GM19238 (cell line): ENCODE results near the gene PMIS2.

Experiments
- DNase-seq: peaks from one replicate; pipeline ENCODE4 v3.0.0; 2011; ENCODE audit warnings: low spot score; ENCODE audit not compliant: insufficient read length

PMIS2 gene

DNA sequence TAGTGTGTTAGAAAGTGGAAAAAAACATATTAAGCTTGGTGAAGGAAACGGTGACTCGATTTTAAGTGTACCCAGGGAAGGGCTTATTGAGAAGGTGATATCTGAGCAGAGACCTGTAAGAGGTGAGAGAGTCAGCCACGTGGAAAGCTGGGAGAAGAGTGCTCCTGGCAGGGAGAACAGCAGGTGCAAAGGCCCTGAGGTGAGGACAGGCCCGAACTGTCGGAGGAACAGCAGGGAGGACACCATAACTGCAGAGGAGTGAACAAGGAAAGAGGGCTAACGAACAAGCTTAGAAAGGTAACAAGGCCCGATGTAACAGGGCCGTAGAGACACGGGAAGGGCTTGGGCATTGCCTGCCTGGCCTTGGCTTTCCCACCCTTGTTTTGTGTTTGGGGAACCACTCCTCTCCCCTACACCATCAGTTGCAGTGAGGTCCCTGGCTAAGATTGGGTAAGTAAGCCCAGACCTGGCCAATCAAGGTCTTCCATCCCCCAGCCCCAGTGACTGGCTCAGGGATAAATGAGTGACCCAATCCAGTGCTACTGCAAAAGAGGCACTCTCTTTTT lies 29.9 kb upstream of the PMIS2 start:
- DNase-seq = no peak

DNA sequence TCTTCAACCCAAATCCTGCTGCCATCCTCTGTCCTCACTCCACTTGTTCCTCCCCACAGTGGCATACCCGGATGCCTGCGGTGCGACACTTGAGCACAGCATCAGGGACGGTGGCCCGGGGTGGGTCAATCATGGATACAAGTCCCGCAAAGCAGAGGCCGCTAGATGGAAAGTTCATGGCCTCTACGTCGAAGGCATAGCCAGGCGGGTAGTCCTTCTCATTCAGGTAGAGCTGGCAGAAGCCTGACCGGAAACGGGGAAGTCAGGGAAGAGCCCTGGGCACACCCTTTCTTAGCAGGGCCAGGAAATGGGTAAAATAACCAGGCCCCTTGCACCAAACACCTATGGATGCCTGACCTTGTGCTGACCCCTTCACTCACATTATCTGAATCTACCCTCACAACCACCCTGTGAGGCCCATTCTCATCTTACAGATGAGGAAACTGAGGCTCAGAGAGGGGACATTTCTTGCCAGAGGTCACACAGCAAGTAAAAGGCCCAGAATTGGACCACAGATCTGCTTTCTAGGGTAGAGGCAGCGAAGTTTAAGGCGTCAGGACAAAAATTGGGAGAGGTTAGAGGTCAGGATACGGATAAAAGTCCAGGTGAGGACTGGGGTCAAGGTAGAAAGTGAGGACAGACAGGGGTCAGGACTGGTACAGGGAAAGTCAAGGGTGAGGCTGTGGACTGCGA lies 29.0 kb upstream of the PMIS2 start:
- no peak for DNase-seq

DNA sequence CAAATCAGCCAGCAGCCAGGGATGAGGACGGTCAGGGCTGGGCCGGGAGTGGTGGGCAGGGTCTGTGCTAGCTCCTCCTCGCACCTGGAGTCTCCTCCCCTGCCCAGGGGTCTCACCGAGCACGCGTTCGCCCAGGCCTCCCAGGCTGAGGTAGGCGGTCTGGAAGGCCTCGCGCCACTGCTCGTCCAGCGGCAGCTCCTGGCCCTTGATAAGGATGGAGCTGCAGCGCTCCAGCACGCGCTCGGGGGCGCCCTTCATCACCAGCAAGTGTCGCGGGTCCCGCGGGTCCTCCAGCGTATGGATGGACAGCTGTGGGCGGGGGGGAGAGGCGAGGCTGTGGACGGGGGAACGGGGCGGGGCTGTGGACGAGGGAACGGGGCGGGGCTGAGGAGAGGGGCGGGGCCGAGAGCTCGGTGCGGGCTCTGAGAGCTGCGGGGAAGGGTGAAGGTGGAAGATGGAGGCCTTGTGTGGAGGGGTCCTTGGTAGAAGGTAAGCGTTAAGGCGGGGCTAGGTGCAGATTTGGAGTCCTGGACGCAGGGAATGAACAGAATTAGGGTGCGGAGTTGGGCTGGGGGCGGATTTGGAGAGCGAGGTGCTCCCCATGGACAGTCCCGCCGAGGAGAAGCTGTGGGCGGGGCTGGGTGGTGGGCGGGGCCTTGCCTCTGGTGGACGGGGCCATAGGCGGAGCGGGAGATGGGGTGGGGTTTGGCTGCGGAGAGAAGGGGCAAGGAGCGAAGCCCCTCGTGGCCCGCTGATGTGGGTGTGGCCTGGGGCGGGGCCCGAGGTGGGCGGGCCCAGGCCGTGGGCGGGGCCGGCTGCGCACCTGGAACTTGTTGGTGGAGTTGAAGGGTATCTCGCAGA lies 28.2 kb upstream of the PMIS2 start:
- peak; percentile 44 for DNase-seq

DNA sequence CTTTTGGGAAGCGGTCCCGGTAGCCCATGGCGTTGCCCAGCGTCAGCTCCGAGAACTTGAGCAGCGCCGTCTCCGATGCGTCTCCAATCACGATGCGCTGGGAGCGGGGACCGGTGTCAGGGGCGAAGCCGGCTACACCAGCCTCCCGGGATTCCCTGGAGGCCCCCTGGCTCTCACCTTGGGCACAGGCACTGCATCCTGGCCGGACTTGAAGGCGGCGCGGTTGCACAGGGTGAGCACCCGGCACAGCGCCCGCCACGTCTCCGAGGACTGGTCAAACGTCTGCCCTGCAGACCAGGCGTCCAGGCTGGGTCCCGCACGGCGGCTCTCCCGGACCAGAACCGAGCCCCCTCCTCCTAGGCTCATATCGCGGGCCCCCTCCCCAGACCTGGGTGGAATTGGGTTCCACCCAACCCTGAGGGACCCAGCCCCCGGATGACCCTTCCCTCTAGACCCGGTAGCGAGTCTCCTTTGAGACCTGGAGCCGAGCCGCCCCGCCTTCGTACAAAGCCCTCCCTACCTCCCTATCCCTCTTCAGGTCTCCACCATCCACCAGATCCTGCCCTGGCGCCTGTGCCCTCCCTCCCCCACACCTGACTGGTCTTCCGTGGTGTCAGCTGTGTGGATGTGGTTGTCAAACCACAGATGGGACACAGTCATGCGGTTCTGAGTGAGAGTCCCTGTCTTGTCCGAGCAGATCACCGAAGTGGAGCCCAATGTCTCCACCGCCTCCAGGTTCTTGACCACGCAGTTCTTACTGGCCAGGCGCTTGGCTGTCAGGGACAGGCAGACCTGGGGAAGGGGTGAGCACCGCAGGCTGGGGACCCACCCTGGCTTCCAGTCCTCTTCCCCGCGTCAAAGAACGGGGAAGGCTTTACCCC lies 27.3 kb upstream of the PMIS2 start:
- no peak for DNase-seq

DNA sequence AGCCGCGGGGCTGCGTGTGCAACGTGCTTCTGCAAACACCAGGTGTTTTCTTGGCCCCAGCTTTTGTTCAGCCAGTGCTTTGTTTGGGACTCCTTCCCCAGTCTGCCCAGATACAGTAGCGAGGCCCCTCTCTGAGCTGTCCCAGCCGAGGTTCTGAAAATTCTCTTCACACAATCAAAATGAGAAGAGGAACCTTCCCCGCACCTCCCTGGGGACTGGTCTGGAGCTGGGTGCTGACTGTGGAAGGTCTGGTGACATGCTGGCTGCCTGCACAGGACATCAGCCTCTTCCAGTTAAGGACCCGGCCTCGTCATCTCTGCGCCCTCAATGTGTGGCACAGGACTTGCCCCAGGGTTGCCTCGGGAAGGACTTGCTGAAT lies 26.7 kb upstream of the PMIS2 start:
- DNase-seq = peak; percentile 42

DNA sequence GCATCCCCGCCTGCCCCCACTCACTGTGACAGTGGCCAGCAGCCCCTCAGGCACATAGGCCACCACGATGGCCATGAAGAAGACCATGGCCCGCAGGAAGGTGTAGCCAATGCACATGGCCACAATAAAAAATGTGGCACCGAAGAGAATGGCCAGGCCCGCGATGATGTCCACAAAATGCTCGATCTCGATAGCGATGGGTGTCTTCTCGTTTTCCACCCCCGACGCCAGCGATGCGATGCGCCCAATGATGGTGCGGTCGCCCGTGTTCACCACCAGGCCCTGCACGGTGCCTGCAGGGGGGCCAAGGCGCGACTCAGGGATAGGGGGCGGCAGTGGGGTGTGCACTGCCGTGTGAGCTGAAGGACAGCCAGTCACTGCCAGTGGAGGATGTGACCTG lies 26.2 kb upstream of the PMIS2 start:
- no peak for DNase-seq

DNA sequence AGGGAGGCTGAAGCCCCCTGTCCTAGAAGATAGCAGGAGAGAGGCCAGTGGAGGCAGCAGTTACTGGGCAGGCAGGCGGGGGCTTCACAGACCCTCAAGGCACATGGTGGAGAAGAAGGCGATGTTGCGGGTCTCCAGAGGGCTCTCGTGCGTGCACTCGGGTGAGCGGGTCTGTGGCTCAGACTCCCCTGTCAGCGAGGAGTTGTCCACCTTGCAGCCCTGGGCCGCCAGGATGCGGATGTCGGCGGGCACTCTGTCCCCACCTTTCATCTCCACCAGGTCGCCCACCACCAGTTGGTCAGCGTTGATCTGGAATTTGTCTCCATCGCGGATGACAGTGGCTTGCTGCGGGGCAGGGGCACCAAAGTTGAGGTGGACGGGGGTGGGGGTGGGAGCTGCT lies 25.7 kb upstream of the PMIS2 start:
- DNase-seq = no peak

DNA sequence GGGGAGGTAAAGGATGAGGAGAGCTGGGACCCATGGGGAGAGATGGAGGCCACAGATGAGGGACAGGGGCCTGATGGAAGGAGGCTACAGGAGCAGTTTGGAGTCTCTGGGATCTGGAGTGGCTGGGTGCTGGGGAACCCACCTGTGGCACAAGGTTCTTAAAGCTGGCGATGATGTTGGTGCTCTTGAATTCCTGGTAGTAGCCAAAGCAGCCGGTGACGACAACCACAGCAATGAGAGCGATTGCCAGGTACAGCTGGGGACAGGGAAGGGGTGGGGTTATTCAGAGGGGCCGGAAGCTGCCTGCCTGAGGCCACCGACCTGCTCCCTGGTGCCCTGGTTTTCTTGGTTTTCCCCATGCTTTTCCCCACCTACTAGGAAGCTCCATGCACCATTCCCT lies 25.3 kb upstream of the PMIS2 start:
- DNase-seq = no peak

DNA sequence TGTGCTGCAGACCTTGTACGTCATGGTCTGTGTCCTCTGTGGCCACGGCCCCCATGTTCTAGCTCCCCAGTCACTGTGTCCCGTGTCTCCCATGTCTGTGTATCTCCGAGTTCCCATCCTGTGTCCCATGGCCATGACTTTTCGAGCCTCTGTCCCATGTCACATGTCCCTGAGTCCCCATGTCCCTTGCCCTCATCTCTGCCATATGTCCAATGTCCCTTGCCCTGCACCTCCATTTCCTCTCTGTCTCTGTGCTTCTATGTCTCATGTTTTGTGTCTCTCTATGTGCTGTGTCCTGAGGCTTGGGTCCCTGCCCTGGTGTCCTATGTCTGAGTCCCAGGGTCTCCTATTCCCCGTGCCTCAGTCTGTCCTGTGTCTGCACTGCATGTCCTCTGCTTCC lies 24.5 kb upstream of the PMIS2 start:
- DNase-seq = no peak

DNA sequence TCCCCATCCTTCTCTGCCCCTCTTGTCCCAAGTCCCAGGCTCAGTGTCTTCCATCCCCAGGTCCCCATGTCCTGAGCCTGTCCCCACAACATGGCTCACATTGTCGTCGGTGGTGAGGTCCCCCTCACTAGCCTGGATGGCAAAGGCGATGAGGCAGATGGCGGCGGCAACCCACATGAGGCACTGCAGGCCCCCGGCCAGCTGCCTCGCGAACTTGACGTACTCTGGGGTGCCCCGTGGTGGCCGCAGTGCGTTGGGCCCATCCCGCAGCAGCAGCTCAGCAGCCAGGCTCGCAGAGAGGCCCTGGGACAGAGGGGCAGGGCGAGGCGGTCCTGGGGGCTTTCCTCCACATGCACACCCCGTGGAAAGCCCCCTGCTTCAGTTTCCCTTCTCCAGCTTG lies 23.6 kb upstream of the PMIS2 start:
- no peak for DNase-seq

DNA sequence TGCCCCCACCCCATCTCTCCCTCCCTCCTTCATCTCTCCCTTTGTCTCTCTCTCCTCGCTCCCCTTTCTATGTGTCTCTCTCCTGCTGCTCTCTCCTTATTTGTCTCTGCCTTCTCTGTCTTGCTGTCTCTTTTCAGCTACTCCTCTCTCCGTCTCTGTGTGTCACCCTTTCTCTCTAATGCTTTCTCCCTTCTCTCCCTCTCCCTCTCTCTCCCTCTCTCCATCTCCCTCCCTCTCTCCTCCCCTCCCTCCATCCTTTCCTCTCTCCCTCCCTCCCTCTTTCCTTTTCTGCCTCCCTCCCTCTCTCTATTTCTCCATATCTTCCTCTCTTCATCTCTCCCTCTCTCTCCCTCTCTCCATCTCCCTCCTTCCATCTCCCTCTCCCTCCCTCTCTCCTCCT lies 23.2 kb upstream of the PMIS2 start:
- no peak for DNase-seq

DNA sequence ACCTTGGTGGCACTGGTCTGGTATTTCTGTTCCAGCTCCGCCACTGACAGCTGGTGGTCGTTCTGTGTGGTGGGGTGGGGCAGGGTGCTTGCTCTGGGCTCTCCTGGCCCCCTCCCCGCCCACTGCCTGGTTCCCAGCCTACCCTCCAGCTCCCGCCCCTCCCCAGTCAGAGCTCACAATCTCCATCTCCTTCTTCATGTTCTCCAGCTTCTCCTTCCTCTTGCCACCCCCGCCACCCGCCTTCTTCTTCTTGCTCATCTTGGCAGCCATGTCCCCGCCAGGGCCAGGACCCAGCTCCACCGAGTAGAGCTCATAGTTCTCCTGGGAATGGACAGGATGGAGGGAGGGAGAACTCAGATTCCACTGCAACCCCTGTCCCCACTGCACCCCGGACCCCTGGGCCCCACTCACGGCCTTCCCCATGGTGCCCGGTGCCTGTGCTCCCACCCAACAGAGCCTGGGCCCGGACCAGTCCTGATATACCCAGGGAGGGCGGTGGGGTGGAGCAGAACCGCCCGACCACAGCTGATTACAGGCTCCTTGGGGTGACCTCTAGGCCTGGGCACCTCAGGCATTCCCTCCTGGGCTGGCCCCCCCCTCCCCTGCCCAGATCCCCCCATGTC lies 22.7 kb upstream of the PMIS2 start, which contains the start of gene ATP4A:
Gene ATP4A, minus strand, starts transcription at position 452 of the 623 bp plus-strand sequence. Its CDS starts 29 bp downstream, at position 423.
- no peak for DNase-seq

DNA sequence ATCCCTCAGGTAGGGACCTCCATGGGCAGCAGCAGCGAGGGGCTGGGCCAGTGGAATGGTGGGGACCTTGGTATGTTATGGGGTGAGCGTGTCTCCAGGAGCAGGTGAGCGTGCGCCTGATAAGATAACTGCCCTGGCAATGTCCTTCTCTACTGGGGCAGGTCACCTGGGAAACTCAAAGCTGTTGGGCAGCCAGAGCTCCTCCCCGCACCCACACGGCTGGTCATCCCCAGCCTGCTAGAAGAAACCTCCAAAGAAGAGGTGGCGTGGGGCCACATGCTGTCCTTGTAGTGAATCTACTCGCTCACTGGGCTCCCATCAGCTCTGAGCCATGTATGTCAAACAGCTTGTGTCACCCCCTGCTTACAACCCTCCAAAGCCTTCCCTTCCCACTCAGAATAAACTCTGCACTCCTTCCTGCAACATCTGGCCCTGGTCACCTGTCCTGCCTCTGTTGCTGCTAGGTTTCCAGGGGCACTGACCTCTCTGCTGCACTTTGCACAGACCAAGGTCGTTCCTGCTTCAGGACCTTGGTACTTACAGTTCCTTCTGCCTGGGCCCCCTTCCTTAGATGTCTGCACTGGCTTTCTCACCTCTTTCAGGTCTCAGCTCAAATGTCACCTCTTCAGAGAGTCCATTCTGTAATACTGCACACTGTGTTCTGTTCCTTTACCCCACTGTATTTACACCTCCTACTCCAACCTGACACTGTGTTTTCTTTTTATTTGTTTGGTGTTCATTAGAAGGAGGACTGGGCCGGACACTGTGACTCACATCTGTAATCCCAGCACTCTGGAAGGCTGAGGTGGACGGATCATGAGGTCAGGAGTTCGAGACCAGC lies 20.7 kb upstream of the PMIS2 start:
- DNase-seq = no peak

DNA sequence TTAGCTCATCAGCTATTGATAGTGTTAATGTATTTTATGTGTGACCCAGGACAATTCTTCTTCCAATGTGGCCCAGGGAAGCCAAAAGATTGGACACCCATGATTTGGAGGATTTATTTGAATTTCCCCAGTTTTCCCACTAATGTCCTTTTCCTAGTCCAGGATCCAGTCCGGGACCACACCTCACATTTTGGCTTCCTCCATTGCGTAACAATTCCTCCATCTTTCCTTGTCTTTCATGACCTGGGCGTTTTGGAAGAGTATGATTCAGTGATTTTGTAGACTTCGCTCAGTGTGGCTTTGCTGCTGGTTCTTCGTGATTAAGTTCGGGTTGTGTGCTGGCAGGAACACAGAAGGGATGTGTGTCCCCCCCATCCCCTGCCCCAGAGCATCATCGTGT lies 19.2 kb upstream of the PMIS2 start:
- no peak for DNase-seq

DNA sequence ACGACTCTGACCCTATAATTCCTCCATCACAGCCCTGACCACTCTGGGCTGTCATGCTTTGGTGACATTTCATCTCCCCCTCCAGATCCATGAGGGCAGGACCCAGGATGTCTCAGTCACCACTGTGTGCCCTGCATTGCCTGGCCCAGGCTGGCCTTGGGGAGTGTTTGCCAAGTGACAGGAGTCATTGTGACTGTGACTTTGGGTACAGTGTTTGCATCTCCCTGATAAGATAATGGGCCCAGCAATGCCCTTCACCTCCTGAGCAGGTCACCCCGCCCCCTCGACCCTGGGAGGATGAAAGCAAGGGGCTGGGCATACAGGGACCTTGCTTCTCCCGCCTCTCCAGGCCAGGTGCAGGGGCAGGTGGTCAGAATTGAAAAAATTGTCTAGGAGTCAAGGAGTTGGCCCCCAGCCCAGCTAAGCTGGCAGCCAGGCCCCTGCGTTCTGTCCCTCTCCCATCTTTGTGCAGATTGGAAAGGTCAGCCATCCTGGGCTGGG lies 16.6 kb upstream of the PMIS2 start:
- no peak for DNase-seq

DNA sequence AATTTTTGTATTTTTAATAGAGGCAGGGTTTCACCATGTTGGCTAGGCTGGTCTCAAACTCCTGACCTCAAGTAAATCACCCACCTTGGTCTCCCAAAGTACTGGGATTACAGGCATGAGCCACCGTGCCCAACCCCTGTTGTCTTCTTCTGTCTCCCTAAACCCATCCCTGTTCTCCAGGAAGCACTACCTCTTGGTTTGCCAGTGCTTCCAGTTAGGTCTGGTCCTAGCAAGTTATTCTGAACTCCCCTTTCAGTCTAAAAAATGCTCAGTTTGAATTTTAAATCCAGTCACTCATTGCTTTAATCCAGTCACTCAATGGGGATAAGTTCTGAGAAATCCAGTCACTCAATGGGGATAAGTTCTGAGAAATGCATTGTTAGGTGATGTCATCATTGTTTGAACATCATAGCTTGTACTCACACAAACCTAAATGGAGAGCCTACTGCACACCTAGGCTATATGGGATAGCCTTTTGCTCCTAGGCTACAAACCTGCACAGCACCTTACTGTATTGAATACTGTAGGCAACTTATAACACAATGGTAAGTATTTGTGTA lies 14.5 kb upstream of the PMIS2 start:
- no peak for DNase-seq

DNA sequence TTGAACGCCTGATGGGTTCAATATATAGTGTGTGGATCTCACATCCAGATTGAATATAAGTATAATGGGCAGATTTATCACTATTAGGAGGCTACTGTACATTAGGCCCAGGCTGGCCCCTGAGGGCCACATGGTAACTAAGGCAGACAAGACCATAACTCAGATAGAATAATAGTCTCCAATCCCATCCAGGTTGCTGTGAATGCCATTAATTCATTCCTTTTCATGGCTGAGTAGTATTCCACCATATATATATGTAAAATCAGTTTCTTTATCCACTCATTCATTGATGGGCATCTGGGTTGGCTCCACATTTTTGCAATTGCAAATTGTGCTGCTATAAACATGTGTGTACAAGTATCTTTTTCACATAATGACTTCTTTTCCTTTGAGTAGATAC lies 8.1 kb upstream of the PMIS2 start:
- DNase-seq = no peak

DNA sequence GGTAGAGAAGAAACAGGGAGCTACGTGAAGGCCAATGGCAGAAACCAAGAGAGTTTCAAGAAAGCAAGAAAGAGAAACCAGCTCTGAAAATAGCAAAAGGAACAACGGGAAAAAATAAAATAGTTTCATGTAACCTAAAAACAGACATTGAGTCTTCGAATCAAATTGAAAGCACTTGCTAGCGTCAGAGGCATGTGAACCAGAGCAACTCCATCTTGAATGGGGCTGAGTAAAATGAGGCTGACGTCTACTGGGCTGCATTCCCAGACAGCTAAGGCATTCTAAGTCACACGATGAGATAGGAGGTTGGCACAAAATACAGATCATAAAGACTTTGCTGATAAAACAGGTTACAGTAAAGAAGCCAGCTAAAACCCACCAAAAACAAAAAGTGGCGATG lies 7.3 kb upstream of the PMIS2 start:
- no peak for DNase-seq

DNA sequence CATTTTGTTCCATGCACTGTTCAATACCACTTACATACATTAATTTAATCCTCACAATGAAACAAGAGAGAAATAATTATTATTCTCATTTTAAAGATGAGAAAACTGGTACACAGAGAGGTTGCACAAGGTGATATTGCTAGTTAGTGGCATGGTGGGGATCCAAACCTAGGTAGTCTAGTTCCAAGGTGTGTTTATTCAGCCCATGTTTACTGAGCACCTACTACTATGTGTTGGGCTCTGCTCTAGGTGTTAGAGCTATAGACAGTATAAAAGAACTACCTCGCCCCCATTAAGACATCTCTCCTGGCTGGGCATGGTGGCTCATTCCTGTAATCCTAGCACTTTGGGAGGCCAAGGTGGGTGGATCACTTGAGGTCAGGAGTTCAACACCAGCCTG lies 3.2 kb upstream of the PMIS2 start:
- no peak for DNase-seq

DNA sequence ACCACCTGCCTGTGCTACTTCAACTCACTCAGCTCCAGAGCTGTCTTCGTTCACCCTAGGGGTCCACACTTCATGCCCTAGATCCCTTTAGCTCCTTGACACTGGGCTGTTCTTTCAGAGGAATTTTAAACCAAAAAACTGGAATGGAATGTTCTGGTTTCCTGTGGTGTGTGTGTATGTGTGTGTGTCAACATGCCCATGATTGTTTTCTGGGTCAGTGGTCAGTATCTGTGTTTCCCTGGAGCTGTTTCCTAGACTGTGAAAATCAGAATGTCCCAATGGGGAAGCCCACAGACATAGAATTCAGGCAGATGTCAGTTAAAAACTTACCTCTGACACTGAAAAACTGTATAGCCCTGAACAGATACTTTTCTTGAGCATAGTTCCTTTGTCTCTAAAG lies 1.3 kb downstream of the PMIS2 start:
- no peak for DNase-seq
